Measurements from ENCODE around the gene SPRTN.

The SPRTN gene, protein sequence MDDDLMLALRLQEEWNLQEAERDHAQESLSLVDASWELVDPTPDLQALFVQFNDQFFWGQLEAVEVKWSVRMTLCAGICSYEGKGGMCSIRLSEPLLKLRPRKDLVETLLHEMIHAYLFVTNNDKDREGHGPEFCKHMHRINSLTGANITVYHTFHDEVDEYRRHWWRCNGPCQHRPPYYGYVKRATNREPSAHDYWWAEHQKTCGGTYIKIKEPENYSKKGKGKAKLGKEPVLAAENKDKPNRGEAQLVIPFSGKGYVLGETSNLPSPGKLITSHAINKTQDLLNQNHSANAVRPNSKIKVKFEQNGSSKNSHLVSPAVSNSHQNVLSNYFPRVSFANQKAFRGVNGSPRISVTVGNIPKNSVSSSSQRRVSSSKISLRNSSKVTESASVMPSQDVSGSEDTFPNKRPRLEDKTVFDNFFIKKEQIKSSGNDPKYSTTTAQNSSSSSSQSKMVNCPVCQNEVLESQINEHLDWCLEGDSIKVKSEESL

DNA sequence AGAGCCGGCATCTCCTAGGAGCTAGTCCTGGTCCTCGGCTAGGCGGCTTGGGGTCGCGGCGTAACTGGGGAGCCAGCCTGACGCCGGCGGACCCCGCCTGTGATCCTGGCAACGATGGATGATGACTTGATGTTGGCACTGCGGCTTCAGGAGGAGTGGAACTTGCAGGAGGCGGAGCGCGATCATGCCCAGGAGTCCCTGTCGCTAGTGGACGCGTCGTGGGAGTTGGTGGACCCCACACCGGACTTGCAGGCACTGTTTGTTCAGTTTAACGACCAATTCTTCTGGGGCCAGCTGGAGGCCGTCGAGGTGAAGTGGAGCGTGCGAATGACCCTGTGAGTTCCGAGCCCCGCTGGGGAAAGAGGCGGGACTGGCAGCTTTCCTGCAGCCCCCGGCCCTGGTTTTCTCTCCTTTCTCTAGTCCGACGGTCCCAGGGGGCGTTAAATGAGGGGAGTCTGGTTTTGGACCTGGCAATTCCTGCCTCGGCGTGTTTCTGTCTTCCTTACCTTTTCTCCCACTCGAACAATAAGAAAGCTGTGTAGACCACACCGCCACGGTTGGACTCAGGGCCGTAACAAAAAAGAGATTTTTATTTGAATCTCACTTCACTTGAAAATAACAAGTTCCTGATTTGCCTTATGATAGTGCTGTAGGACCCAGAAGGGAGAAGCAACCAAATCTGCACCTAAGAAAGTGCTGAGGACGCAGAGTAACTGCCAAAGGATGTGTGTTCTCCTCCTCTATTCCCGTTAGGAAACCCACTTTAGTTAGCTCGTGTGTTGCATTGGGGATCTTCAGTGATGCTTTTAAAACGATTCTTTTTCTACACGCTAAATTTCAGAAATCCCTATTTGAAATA lies at the start of gene SPRTN:
SPRTN (plus strand) TSS at position 24 of the 859 bp plus-strand sequence; CDS start at position 115, 91 bp downstream.
- no peak for DNase-seq

DNA sequence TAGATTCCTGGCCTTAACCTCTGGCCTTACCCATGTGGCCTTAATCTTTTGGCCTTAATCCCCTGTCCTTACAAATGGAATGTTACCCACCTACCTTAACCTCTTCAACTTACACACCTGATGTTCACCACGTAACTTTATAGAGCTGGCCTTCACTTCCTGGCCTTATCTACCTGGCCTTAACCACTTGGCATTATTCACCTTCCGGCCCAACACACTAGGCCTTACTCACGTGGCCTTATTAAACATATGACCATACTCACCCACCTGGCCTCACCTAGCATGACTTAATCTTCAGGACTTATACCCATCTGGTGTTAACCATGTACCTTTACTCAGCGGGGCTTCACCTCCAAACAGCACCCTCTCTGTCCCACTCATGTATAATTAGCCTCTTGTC lies 42.2 kb upstream of the SPRTN start:
- DNase-seq, result no peak

DNA sequence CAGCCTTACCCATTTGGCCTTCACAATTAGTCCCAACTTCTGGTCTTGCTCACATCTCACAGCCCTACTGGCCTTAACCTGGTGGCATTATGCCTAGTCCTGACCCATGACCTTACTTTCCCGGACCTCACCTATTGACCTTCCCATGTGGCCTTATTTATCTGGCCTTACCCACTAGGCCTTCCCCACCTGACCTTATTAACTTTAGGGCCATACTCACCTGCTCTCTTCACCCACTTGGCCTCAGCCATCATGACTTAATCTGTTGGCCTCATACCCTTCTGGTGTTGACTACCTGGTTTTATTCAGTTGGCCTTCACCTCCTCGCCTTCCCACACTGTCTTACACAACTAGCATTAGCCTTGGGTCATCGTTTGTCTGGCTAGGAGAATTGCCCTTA lies 36.1 kb upstream of the SPRTN start:
- no peak for DNase-seq

DNA sequence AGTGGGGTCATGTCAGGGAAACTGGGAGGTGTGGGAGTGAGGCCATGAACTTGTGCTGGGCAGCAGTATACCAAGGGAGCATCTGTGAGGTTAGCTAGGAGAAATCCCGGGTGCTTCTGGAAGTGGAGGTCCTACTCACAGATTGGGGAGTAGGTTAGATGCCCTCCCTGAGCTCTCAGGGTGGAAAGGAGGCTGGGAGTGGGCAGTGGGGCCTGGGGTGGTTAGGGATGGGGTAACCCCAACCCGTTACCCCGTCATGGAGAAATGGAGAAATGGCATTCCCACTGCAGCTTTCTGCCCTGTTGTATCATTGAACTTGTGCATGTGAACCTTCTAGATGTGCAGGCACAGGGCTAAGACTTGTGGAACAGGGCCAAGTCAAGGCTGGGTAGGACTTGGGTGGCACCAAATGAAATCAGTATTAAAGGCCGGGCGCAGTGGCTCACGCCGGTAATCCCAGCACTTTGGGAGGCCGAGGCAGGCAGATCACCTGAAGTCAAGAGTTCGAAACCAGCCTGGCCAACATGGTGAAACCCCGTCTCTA lies 27.6 kb upstream of the SPRTN start:
- DNase-seq, result no peak

DNA sequence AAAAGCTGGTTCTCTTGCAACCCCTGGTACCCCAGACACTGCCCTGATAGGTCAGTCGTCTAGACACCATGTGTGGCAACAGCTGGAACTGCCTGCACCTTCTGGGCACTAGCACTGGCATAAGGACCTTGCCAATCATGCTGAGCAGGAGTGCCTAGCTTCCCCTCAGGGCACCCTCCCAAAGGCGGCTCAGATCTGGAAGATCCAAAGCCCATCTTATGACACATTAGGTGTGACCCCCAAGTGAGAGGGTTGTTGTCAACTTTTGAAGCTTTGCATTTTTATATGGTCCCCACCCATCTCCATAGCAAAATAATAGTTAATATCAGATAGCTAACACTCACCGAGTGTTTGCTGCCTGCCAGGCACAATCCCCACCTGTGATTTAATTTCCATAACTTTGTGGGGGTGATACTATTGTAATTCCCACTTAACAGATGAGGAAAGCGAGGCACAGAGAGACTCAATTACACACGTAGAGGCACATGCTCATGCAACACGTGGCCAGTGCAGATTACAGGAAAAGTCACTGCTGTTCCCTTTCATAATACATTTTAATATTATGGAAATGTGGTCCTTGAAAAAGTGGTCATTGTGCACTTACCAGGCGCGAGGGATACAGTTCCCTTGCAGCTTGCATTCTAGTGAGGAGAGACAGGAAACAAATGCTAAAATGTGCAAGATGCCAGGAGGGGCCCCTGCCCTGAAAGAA lies 26.2 kb upstream of the SPRTN start:
- no peak for DNase-seq

DNA sequence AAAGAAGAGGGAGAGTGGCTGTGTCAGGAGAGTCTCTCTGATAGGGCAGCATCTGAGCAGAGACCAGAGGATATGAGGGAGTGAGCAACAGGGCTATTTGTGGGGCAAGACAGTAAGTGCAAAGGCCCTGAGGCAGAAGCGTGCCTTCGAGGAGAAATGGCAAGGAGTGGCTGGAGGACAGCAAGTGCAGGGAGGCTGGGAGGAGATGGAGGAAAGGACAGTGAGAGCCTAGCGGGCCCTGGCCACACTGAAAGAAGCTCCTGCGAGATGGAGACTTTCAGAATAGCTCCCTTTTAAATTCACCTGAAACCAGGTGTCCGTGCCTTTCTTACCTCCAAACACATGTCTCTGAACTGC lies 25.7 kb upstream of the SPRTN start:
- DNase-seq, result no peak

DNA sequence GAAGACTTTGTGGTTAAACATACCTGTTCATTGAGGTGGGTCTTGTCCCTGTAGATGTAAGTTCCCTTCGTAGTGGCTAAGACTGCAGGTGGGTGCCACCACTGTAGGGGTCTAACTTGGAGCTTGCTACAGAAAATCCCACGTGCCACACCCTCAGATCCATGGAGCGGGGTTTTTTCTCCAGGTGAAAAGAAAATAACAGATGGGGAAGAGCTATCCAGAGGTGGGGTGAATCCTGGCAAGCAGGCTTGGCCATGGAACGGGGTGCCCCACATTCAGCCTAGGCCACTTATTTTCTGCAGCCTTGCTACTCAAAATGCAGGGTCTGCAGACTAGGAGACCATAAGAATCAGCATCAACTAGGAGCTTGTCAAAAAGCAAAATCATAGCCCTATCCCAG lies 24.4 kb upstream of the SPRTN start:
- DNase-seq, result no peak

DNA sequence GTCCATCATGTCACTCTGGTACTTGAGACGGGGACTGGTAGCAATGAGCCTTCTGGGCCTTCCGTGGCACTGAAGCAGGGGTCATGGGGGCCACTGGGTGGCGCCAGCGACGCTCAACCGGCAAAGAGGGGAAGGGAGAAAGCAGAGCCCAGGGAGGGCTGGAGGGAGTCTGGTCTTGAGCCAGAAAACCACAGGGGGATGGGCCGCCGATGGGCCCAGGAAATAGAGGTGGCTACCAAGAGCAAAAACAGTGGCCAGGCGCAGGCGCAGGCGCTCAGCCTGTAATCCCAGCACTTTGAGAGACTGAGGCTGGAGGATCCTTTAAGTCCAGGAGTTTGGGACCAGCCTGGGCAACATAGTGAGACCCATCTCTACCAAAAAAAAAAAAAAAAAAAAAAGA lies 22.2 kb upstream of the SPRTN start:
- peak; percentile 13 for DNase-seq

DNA sequence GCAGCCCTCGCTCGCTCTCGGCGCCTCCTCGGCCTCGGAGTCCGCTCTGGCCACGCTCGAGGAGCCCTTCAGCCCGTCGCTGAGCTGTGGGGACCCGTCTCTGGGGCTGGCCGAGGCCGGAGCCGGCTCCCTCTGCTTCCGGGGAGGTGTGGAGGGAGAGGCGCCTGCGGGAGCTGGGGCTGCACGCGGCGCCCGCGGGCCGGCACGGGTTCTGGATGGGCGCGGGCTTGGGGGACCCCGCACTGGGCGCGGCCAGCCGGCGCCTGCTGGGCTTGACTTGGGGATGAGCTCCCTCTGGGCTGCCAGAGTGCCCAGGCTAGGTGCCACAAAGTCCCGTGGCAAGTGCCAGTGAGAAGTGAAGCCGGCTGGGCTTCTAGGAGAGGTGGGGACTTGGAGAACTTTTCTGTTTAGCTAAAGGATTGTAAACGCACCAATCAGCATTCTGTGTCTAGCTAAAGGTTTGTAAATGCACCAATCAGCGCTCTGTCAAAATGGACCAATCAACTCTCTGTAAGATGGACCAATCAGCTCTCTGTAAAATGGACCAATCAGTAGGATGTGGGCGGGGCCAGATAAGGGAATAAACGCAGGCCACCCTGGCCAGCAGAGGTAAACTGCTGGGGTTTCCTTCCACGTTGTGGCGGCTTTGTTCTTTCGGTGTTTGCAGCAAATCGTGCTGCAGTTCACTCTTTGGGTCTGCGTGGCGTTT lies 20.6 kb upstream of the SPRTN start:
- DNase-seq, result no peak

DNA sequence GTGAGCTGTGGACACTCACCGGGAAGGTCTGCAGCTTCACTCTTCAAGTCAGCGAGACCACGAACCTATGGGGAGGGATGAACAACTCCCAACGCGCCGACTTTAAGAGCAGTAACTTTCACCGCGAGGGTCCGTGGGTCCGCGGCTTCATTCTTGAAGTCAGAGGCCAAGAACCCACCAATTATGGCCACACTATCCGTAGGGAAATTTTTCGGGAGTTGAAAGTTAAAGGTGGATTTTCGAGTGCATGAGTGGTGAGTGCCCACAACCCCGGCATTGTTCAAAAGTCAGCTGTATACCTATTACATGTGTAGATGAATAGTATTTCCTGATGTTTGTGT lies 20.1 kb upstream of the SPRTN start:
- DNase-seq, result no peak

DNA sequence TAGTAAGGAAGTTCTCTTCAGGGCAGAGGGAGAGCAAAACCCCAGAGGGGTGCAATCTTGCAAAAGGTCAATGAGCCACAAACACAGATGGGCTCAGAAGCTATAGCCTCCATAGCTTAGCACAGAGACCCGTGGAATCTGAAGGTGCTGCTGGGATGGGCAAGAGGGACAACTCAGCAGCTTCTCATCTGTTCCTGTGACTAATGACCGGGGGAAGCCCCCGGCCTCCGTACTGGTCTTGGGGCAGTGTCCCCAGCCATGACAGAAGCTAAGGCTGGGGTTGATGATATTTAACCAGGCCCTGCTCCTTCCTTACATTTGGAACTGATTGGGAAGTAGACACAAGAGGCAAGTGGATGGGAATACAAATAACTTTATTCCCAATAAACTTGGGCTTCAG lies 19.5 kb upstream of the SPRTN start:
- no peak for DNase-seq

DNA sequence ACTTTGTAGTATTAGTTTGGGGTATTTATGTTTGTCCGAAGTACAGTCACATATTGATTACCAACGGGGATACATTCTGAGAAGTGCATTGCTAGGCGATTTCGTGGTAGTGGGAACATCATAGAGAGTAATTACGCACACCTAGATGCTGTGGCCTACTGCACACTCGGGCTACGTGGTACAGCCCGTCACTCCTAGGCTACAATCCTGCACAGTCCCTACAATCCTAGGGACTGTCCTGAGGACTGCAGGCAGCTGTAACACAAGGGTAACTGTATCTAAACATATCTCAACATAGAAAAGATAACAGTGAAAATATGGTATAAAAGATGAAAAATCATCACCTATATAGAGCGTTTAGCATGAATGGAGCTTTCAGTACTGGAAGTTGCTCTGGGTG lies 19.0 kb upstream of the SPRTN start:
- no peak for DNase-seq

DNA sequence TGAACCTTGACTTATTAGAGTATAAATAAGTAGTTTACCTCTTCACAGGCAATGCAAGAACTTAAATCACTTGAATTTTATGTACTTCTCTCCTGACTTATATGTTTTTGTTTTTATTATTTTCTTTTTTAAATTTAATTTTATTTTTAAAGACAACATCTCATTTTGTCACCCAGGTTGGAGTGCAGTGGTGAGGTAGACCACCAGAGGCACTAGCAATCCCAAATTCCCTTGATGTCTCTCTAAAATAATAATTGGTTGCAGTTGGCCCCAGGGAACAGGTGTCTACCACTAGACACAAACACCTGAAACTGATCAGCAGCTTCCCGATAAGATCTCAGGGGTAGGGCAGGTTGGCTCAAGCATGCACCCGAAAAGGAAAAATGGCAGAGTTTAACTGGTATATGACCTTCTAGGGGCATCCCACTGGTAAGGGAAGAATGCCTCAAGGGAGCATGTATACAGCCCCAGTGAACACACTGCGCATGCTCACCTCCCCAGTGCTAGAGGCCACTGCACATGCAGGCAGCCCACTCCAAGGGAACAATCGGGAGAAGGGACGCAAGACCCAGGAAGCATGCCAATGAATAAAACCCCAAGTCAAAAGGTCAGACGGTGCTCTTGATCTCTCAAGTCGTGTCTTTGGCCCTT lies 15.1 kb upstream of the SPRTN start:
- no peak for DNase-seq

DNA sequence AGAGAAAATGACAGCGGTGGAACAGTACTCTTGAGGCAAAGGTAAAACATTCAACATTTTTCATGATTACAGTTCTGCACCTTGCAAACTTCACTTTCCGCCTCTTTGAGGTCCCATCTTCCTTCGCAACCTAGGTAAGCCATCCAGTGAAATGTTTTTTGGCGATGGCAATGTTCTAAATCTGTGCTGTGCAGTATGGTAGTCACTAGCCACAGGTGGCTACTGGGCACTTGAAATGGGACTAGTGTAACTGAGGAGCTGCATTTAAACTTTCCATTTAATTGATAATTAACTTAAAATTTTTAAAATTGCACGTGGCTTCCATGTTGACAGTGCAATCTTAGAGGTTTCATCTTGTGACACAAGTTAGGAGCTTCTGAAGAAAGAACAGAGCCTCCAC lies 13.4 kb upstream of the SPRTN start:
- no peak for DNase-seq

DNA sequence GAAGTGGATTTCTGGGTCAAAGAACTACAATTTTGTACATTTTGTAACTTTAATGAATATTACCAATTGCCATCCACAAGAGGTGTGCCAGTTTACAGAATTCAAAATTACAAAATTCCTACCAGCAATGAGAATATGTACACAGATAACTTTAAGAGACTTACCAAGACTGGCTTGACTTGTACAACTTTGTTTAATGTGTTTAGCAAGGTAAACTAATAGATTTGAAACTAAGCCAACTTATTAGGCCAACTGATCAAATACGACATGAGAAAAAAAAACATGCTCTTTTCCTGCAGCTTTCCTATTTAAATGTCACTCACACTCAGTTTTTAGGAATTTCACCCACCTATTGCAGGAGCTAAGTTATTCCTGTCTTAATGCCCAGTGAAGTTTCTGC lies 11.8 kb upstream of the SPRTN start:
- DNase-seq, result no peak

DNA sequence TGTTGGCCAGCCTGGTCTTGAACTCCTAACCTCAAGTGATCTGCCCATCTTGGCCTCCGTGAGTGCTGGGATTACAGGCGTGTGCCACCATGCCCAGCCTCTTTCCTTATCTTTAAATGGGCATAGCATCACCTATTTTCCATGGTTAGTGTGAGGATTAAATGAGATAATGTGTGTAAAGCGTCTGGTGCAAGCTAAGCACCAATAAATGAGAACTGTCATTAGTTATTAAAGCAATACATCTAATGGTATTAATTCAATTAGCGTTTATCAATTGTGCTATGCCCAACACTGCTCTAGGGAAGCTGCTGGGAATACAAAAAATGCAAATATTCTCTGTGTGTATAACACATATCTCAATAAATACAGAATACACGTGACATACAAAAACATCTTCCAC lies 10.5 kb upstream of the SPRTN start:
- DNase-seq, result no peak

DNA sequence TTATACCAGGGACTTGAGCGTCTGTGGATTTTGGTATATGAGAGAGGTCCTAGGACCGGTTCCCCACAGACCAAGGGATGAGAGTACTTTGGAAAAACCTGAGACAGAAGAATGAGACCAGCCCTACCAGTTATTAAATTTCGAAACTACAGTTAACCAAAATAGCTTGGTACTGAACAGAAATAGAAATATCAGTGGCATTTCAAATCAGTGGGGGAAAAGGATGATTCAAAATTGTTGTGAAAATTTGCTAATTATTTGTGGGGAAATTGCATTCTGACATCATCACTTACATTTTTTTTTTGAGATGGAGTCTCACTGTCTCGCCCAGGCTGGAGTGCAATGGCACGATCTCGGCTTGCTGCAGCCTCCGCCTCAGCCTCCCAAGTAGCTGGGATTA lies 8.6 kb upstream of the SPRTN start:
- no peak for DNase-seq

DNA sequence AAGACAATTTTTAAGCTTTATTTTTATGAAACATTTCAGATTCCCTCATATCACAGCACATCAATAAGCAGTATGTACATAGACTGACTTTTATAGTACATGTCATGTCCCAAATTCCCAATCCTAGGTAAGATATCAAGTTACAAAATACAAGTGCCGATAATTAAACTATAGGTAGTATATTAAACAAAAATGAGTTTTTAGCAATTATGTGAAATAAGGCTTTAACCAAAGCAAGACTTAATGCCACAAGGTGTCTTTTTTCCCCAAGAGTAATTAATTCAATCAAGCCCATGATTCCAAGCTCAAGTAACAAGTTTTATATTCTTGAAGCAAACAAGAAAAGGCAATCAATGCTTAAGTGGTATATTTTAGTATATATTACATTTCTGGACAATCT lies 5.3 kb upstream of the SPRTN start:
- no peak for DNase-seq

DNA sequence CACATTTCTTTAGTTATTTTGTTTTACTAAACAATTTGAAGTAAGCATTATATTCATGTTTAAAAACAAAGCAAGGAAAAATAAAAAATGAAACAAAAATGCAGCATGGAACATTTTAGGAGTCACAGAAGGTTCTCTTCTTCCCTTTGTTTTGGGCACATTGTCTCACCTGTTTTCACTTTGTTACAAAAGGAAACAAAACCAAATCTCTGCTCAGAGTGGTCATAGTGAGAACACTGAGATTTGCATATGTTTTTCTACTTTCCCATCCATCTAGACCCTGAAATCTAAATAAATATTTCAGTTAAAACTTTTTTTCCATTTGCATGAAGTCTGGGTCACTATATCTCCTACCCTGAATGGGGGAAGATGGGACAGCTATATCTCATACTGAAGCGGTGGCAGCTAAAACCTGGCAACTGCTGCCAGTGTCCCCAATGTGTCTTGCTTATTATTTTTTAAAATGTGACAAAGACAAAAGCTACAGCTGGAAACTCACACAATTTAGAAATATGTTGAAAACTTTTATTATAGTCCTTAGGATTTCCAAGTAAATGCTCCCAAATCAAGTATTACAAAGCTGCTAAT lies 3.9 kb upstream of the SPRTN start:
- no peak for DNase-seq

DNA sequence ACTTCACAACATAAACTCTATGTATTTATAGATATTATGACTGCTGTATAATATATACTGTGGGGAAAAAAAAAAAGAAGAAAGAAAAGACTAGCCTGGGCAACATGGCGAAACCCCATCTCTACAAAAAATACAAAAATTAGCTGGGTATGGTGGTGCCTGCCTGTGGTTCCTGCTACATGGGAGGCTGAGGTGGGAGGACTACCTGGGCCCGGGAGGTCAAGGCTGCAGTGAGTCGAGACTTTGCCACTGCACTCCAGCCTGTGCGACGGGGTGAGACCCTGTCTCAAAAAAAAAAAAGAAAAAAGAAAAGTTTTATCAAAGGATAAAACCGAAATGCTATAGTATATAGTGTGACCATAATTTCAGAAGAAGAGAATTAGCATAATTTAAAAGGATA lies 3.1 kb upstream of the SPRTN start:
- no peak for DNase-seq

DNA sequence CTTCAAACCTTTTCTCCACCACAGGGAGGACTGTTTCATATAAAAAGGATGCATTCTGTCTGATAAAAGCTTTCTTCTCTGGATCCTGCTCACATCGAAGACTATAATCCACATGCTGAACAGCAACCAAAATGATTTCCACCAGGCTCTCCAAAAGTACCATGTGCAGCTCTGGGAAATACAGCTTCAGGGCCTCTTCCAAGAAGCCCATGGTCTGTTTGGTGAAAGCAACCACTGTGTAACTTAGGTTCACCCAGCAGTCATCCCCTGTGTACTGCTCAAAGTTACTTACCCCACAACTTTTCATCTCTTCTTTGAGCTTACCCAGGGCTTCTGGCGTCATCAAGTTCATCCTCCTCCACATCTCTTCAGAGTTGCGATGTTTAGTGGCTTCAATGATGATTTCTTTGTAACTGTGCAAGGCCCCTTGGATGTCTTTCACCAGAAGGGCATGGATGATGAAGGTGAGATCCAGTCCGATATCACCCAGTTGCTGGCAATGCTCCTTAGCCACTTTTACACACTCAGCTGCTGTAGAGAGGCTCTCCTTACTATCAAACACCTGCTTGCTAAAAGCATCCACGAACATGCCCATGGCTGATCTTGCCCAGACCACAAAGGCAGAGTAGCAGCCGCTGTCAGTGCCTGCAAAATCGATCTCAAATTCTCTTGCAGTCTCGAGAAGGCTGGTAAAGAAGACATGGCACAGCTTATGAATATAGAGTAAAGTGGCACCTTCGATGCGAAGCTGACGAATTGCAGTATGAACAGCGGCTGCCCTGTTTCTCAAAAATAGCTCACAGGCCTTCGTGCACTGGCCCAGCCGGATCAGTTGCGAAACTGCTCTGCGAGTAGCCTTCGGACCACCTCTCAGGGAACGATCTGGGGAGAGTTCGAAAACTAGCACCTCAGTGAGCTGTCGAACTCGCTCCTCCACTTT lies 2.2 kb upstream of the SPRTN start:
- DNase-seq, result no peak

All from HCEC 1CT (cell line).